ENCODE results near the gene AGPAT1.
"Not testable (repeated sequence)": the region's sequence is repeated elsewhere in the genome, so short reads cannot be mapped to it uniquely, and the experiment has no call there.

The AGPAT1 gene, protein sequence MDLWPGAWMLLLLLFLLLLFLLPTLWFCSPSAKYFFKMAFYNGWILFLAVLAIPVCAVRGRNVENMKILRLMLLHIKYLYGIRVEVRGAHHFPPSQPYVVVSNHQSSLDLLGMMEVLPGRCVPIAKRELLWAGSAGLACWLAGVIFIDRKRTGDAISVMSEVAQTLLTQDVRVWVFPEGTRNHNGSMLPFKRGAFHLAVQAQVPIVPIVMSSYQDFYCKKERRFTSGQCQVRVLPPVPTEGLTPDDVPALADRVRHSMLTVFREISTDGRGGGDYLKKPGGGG

DNA sequence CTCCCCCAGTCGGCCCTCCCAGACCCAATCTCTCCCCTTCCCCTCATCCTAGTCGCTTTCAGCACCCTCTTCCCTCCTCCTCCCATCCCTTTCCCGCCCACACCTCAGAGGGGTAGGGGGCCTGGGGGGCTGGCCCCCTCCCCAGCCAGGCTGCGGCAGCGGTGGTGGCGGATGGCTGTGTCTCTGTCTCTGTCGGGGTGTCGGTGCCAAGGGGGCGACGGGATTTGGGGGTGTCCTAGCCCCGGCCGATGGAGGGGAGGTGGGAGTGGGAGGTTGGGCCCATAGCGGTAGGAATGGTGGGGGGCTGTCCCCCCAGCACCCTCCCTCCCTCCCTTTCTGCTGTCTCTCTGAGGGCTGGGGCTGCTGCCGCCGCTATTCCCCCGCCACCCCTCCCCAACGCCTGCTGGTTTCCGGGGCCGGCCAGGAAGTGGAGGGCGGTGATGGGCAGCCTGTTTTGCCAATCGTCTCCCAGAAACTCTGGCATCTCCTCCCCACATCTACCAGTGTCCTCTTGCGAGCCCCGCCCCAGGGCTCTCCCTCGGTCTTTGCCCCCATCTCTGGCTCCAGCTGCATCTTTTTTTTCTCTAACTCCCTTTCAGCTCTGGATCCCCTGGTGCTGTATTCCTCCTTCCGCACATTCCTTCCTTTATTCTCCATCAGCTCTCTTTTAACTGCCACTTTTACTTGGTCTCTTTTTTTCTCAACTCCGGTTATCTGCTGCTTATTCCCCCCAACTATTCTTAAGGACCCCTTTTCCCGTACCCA is at the start of gene AGPAT1:
Gene AGPAT1, minus strand, starts transcription at position 374 of the 765 bp plus-strand sequence. CDS start 4,588 bp downstream, outside the sequence.
- peak; percentile 90 to 98 for DNase-seq (ENCODE audit: low read depth in 2 of 2)

DNA sequence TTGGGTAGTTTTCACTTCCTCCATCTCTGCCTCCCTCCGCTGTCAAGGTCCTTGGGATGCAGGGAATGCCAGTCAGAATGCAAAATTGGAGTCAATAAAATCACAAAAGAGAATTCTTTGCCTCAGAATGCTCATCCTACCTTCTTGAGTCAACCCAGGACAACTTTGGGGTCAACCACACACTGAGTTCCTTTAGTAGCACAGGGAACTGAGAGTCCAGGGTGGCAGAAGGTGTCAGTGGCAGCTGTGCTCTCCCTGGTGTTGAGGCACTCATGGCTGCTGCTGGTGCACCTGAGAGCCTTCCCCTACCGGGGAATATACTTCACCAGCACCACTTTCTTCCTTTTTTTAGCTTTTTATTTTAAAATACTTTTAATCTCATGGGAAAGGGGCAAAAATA is 48.8 kb upstream of the AGPAT1 start:
- no peak for DNase-seq (ENCODE audit: low read depth in 2 of 2)

DNA sequence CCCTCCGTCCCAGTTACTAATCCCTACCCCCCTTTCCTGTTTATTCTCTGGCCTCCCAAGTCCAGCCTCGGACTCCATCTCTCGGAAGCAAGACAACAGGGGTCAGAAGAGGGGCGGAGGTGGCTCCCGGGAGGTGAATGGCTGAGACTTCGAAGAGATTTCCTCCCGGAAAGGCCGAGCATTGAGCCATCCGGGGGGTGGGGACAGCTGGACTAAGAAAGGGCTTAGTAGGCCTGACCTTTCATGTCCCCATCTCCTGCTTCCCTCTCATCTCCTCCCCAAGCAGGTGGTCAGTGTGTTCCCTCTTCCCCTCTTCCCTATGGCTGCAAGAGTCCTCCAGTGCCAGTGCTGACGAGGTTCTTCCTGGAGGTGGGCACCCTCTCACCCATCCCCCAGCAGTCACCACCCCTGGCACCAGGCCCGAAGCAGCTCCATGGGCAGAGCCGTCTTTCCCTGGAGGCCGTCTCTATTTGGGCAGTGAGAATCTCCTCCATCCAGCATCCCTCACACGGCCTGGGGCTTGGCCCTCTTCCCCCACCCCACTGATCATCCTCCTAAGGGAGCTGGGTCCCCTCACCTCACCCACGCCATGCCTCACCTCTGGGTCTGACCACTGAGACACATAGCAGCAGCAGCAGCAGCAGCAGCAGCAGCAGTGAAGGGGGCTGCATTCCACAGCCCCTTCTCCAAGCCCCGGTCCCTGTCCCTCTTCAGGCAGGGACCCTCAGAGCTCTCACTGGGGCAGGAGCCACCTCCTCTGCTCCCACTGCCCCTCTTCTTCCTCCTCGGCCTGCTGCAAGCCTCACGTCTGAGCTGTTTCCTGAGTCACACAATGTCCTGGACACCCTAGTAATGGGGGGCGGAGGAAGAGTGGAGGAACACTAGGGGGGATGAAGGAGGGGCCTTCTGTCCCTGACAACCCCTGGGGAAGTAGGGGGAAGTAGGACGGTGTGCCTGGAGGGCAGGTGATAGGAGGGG is 47.7 kb upstream of the AGPAT1 start, which contains the start of gene NOTCH4:
Gene NOTCH4, minus strand, starts transcription at position 810 of the 978 bp plus-strand sequence. Its CDS starts 139 bp downstream, at position 671.
- DNase-seq (ENCODE audit: low read depth in 2 of 2), result no peak

DNA sequence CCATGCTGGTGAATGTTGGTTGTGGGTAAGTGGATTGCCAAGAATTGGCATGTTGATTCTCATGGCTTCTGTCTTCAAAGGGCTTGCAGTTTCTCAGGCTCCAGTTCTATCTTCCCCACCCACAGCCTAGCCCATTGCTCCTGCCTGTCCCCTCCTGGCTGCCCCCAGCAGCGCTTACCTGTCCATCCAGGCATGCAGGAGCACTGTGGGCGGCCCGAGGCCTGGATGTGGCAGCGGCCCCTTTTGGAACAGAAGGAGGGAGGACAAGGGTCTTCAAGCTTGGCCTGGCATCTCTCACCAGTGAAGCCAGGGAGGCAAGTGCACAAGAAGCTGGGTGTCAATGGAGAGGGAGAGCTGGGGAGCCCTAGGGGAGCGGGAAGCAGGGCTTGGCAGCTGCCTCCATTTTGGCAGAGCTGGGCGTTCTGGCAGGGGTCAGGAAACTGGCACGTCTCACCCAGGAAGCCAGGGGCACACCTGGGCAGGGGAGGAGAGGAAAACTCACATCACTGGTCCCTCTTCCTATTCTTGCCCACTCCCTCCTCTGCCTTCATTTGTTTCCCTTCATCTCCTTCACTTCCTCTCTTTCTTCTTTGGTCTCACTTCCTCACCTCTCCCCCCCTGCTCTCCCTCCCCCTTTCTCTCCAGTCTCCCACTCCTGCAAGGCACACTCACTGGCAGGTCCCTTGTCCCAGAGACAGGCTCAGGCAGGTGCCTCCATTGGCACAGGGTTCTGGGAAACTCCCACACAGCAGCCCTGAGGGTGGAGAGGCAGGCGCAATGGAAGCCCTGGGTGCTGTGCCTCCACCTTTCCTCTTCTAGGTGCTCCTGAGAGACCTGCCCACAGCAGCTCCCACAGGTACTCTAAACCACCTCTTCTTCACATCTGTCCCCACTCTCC is 46.7 kb upstream of the AGPAT1 start:
- no peak for DNase-seq (ENCODE audit: low read depth in 2 of 2)

DNA sequence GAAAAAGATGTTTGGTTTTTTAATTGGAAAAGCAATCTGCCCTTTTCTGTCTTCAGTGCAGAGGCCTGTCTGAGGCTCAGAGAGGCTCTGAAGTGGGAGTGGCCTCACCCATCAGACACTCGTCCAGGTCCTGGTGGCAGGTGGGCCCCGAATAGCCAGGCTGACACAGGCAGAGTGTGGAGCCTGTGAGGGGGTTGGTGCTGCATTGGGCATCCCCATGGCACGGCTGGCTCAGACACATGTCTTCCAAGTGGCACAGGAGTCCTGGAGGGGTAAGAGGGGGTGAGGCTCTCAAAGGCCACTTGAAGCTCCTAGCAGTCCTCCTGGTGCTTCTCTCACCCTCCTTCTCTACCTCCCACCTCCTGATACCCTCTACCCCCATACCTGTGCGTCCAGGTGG is 44.1 kb upstream of the AGPAT1 start:
- no peak for DNase-seq (ENCODE audit: low read depth in 2 of 2)

DNA sequence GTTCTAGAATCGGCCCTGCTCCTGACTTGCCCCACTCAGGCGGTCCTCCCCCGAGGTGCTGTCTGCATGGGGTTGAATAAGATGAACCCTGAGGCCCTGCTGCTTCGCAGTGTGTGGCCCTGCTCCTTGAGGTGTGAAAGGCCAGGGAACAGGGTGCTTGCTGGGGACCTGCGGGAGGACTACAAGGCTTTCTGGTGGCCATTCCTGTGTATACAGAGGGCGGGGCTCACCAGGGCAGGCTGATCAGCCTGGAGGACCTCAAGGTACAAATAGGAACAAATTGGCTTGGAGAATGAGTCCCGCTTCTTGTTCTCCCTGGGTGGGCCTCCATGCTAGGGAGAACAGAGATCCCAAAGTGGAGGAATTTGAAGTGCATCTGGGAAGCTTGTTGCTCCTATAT is 42.3 kb upstream of the AGPAT1 start:
- DNase-seq (ENCODE audit: low read depth in 2 of 2), result no peak

DNA sequence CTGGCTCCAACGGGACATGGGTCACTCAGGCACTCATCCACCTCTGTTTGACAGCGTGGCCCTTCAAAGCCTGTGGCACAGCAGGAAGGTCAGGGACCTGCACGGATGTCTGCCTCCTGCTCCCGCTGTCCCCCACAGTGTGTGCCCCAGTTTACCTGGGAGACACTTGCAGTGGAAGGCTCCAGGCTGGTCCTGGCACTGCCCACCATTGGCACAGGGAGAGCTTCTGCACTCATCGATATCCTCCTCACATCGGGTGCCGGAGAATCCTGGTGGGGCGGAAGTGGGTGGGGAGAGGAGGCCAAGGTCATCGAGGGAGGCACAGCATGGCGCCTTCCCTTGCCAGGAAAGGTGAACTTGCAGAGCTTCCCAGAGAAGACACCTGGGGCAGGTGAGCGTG is 41.1 kb upstream of the AGPAT1 start:
- DNase-seq (ENCODE audit: low read depth in 2 of 2), result no peak

DNA sequence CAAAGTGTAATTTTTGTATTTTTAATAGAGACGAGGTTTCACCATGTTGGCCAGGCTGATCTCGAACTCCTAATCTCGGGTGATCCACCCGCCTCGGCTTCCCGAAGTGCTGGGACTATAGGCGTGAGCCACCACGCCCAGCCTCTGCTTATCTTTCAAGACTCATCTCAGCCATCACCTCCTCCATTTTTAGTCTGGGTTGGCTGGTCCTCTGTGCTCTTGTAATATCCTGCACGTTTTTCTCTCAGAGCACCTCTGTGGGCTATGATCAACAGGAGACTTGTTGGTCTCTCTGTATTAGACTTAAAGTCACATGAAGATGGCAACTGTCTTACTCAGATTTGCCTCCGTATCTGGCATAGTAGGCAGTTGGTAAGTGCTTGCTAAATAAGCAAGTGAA is 40.4 kb upstream of the AGPAT1 start:
- DNase-seq (ENCODE audit: low read depth in 2 of 2), result no peak

DNA sequence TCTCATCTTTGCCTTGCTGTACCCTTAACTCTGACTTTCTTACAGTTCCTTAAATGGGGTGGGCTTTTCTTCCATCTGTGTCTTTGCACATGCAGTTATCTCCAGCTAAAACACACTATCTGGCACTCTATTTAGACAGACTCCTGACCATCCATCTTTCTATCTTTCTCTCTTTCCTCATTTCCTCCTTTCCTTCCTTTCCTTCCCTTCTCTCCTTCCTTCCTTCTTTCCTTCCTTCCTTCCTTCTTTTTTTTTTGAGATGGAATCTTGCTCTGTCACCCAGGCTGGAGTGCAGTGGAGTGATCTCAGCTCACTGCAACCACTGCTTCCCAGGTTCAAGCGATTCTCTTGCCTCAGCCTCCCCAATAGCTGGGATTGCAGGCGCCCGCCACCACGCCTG is 39.7 kb upstream of the AGPAT1 start:
- DNase-seq (ENCODE audit: low read depth in 2 of 2), result no peak

DNA sequence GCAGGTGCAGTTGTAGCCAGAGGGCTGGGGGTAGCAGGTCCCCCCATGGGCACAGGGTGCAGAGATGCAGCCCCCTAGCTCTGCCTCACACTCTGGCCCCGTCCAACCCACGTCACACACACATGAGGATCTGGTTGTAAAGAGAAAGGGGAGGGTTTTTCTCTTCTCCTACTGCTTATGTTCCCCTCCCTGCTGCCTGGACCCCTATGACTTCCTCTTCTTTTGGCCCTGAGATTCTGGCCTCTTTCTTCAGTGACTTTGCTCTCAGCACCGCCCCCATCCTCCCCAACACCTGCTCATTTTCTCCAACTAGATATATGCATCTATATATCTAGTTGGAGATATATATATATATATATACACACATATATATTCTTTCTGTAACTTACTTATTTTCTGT is 38.2 kb upstream of the AGPAT1 start:
- no peak for DNase-seq (ENCODE audit: low read depth in 2 of 2)

DNA sequence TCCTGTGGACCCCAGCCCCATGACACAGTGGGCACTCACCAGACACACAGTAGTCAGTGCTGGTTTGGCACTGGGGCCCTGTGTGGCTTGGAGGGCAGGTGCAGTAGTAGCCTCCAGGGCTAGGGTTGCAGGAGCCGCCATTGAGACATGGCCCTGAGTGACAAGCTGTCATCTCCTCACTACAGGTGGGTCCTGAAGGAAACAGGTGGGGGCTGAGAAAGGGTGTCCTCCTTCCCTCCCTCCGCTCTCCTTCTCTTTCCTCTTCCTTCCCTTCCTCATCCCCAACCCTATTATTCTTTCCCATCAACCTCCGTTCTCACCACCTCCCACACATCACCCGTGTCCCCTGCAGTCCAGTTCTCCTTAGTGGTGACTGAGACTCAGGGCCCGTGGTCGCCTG is 37.8 kb upstream of the AGPAT1 start:
- DNase-seq (ENCODE audit: low read depth in 2 of 2), result no peak

DNA sequence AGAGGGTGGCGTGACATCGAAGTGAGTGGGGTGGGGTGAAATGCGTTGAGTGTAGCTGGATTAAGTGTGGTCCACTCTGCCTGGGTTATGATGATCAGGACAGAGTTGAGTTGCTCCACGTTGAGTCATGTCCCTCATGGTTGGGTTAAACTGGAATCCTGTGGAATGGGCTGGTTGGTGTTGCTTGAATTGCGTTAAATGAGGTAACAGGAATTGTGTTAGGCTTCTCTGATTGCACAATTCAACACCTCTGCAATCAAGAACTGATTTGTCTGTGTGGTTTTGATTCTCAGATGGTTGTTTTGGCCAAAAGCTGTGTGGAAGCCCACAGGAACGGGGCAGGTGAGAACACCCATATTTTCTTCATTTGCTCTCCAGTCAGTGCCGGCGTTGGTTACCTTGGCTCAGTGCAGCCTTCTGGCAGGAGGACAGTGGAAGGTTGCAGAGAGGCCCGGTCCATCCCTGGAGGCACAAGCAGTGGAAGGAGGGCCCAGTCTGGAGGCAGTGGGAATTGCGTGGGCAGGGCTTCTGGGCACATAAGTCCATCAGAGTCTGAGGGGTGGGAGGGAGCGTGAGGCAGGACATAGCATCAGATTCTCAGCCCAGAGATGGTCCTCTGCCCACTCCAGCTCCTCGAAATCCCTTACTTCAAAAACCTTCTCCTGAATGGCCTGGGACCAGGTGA is 36.3 kb upstream of the AGPAT1 start:
- DNase-seq (ENCODE audit: low read depth in 2 of 2), result no peak

DNA sequence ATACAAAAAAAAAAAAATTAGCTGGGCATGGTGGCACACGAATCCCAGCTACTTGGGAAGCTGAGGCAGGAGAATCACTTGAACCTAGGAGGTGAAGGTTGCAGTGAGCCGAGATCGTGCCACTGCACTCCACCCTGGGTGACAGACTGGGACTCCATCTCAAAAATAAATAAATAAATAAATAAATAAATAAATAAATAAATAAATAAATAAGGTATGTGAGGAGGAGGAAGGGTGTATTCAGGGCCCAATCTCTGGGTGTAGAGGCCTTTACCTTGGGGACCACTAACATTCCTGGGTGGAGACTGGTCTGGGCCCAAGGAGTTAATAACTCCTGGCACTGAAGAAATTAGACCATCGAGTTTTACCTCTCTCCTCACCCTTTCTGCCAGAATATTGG is 35.5 kb upstream of the AGPAT1 start:
- not testable (repeated sequence) for DNase-seq (ENCODE audit: low read depth in 2 of 2)

DNA sequence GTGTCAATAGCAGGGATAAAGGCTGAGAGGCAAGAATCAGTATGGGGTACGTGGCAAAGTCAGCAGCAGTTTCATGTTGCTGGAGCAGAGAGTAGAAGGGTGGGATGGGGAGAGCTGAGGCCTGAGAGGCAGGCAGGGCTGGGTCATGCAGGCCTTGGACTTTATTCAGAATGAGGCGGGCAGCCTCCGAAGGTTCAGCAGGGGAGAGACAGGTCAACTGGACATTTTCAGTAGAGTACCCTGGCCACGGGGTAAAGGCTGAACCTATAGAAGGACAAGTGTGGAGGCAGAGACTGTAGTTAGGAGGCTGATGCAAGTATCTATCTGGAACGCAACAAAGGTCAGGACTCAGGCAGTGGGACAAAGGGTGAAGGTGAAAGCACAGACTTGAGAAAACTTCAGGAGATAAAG is 34.3 kb upstream of the AGPAT1 start:
- no peak for DNase-seq (ENCODE audit: low read depth in 2 of 2)

DNA sequence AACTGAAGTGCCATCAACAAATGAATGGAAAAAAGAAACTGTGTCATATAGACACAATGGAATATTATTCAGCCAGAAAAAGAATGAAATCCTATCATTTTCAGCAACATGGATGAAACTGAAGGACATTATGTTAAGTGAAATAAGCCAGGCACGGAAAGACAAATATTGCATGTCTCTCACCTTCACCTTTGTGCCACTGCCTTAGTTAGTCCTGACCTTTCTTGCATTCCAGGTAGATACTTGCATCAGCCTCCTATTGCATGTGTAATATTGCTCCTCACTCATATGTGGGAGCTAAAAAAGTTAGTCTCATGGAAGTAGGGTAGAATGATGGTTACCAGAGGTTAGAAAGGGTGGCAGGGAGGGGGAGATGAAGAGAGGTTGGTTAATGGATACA is 33.1 kb upstream of the AGPAT1 start:
- DNase-seq (ENCODE audit: low read depth in 2 of 2), result no peak

DNA sequence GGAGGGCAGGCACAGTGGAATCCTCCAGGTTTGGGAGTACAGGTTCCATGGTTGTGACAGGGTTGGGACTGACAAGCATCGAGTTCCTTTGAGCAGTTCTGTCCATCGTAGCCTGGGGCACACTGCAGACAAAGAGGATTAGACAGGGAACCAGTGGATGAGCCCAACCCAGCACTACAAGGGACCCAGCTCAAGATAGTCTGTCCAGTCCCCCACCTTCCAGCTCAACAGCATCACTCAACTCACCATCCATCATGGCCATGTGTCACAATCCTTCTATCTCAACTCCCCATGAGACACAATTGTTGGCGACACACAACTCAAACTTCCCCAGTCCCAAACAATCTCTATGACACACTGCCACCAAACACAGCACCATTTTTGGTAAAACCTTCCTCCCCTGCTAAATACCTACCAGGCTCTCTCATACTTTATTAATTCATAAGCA is 28.4 kb upstream of the AGPAT1 start:
- DNase-seq (ENCODE audit: low read depth in 2 of 2), result no peak

DNA sequence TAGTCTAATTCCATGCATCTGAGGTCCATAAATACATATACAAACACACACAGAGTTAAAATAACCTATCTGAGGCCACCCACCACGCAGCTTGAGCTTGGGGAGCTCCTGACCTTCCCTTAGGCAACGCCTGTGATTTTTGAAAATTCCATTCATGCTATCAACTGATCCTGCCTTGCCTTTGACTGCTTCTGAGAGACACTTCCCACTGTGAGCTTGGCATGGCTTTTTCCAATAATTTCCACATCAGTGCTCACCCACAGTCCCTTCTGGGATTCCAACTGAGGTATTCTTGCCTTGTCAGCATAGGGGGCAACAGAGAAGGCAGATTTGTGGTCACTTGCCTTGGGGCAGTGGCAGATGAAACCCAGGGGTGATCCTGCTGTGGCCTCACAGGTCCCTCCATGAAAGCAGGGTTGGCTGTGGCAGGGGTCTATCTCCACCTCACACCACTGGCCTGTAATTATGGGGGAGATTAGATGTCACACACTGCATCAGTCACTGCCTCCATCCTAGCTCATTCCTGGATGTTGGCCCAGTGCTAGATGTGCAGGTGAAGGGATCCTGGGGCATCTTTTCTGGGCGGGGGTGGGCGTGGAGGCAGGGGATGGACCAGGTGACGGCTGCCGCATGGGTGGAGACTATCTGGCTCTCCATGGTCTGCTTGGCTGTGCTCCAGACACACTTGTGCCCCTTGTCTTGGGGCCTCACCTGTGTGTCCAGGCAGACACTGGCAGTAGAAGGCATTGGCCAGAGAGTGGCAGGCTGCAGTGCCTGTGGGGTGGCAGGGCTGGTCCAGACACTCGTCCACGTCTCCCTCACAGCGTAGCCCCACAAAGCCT is 27.8 kb upstream of the AGPAT1 start:
- no peak for DNase-seq (ENCODE audit: low read depth in 2 of 2)

DNA sequence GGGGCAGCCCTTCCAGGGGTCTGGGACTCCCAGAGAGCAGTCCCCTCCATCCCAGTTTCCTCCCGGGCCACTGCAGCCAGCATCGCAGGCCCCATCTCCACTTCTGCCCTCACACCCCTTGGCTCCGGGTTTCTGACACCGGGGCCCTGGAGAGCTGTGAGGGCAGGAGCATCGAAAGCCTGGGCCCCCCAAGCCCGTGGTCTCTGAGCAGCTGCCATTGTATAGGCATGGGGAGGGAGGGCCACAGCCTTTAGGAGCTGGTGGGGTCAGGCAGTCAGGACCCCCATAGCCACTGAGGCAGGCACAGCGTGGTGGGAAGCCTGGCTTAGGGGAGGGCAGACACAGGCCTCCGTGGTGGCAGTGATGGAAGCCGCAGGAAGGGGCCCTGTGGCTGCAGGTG is 26.3 kb upstream of the AGPAT1 start:
- no peak for DNase-seq (ENCODE audit: low read depth in 2 of 2)

DNA sequence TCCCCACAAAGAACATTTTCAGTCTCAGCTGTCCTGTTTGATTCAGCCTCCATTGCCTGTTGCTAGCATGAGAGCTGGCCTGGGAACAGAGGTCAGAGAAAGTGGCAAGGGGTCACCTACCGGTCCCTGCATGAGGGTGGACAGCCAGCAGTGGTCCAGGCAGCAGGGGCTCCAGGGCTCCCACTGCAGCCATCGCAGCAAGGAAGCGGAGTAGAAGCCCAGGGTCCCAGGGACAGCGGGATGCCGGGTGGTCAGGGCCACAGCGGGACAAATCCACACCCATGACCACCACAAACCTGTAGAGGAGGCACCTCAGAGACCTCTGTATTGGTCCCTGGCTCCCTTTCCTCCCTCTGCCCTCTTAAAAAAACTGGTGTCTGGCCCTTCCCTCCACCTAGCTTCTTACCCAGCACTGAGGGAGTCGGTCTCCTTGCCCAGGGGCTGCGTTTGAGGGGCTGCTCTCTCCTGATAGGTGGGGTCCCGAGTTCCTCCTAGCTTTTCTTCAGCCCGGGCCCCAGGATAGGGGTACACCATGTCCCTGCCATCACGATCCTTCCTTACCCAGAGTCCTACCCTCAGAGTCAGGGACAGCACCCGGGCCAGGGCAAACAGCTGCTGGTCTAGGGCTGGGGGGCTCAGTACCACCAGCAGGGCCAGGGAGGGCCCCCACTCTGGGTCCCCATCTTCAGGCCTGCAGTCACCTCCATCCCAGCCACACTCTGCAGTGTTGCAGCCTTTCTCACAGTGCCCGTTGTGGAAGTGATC is 25.0 kb upstream of the AGPAT1 start:
- no peak for DNase-seq (ENCODE audit: low read depth in 2 of 2)
